Panc1 (cell line): ENCODE results near the gene PRLR. TPM values are rescaled to one million over a fixed set of nuclear protein-coding genes. Genes with fewer than 3 reads are reported as not detected.

Experiments
- ATAC-seq: fragments of 200-7000 bp; cut with Tn5 transposase; 2 replicates; pipeline ENCODE4 v1.9.1; 2020; ENCODE audit warnings: mild to moderate bottlenecking, moderate library complexity
- BruUV-seq: library from RNA; stranded (reverse); fragments of 400-500 nt; replicated peaks from 2 replicates; lab custom pipeline; 2021; lab: Mats Ljungman, UMichigan
- CTCF ChIA-PET: fragments of 300-600 bp; sonication (Branson Sonifier 250); formaldehyde crosslinking; loops from one replicate; lab custom pipeline; 2022; ENCODE audit warnings: antibody characterized with exemption; lab: Charles Lee
- POLR2A ChIA-PET: fragments of 300-600 bp; sonication (Branson Sonifier 250); formaldehyde crosslinking; loops from one replicate; lab custom pipeline; 2022; ENCODE audit warnings: antibody characterized with exemption; lab: Charles Lee
- DNase-seq: peaks from one replicate; pipeline ENCODE4 v3.0.0-alpha.2; 2010; ENCODE audit warnings: low read depth, low spot score
- H3K27ac ChIP-seq: 2 replicates; pipeline ENCODE4 v1.5.1; 2011; ENCODE audit warnings: mild to moderate bottlenecking, low read length, inconsistent platforms
- H3K27me3 ChIP-seq: fragments of 200-500 bp; sonication (Bioruptor generic); 2 replicates; pipeline ENCODE4 v1.6.0; 2014; ENCODE audit warnings: low read length, inconsistent platforms; ENCODE audit not compliant: control insufficient read depth, insufficient read depth
- H3K36me3 ChIP-seq: fragments of 200-500 bp; sonication (Bioruptor generic); 2 replicates; pipeline ENCODE4 v1.5.1; 2014; ENCODE audit warnings: inconsistent platforms, mild to moderate bottlenecking, low read length, moderate library complexity; ENCODE audit not compliant: control insufficient read depth, insufficient read depth
- H3K4me1 ChIP-seq: 2 replicates; pipeline ENCODE4 v1.5.1; 2011; ENCODE audit warnings: inconsistent platforms, mild to moderate bottlenecking, low read length, moderate library complexity; ENCODE audit not compliant: control insufficient read depth, insufficient read depth
- H3K4me3 ChIP-seq, 2 experiments: 2 replicates each; pipeline ENCODE4 v1.5.1; 2011 to 2012; ENCODE audit warnings: low read depth in 2 of 2, low read length in 2 of 2, mild to moderate bottlenecking in 2 of 2, inconsistent platforms in 1 of 2, moderate library complexity in 1 of 2
- H3K9me3 ChIP-seq: fragments of 200-500 bp; sonication (Bioruptor generic); 2 replicates; pipeline ENCODE4 v1.5.1; 2014; ENCODE audit warnings: low read depth, mild to moderate bottlenecking, inconsistent platforms, low read length, moderate library complexity; ENCODE audit not compliant: control insufficient read depth, insufficient read depth
- CTCF ChIP-seq: fragments of 450-650 bp; IDR thresholded peaks from 2 replicates; pipeline ENCODE4 v1.5.1; 2017; ENCODE audit warnings: mild to moderate bottlenecking
- POLR2AphosphoS5 ChIP-seq: IDR thresholded peaks from 2 replicates; pipeline ENCODE4 v1.6.1; 2012; ENCODE audit warnings: mild to moderate bottlenecking, low read depth, low read length, moderate library complexity
- SIN3A ChIP-seq: IDR thresholded peaks from 2 replicates; pipeline ENCODE4 v1.6.1; 2012; ENCODE audit warnings: low read depth, mild to moderate bottlenecking, low read length, moderate library complexity, borderline replicate concordance; ENCODE audit not compliant: insufficient read depth
- TCF7L2 ChIP-seq: IDR thresholded peaks from 2 replicates; pipeline ENCODE4 v1.6.1; 2011; ENCODE audit warnings: mild to moderate bottlenecking, low read depth, low read length, inconsistent platforms
- in situ Hi-C: cut with HindIII; loops from 2 replicates; pipeline ENCODE4 v1.10.0; 2016; ENCODE audit warnings: low sequenced_read_pairs, low pct_unique_long_range_greater_than_20kb
- intact Hi-C: fragments of 100-400 bp; cut with micrococcal nuclease; formaldehyde crosslinking; loops from one replicate; pipeline ENCODE4 v1.10.0; 2022; ENCODE audit not compliant: unreplicated experiment
- total RNA-seq: library from RNA; stranded (reverse); gene quantifications from one replicate; pipeline ENCODE4 v1.2.1, GENCODE V29; 2021; ENCODE audit not compliant: unreplicated experiment
- TF ChIP-seq, protein P1 (sequence below), 2 experiments: IDR thresholded peaks; 2 replicates each; pipeline ENCODE4 v1.6.1; 2011 to 2012; ENCODE audit warnings: low read depth in 2 of 2, control low read depth in 1 of 2, low read length in 1 of 2, mild to moderate bottlenecking in 1 of 2, moderate library complexity in 1 of 2; ENCODE audit not compliant: insufficient read depth in 1 of 2

Gene PRLR
- total RNA-seq, 1 experiment from 2014 or later: 0.46 TPM

- ChIA-PET CTCF (no interaction called here), POLR2A (no interaction called here)
- H3K4me3 ChIP-seq: no peak overlapping the region
- H3K4me1 ChIP-seq: no peaks in the 10 kb centered on the region
- no peaks in the 10 kb centered on the region for H3K9me3 ChIP-seq
- DNase-seq: no peak
- H3K36me3 ChIP-seq: no peaks in the 10 kb centered on the region
- H3K27ac ChIP-seq: no peak overlapping the region
- no peak for TF ChIP-seq CTCF
- TF ChIP-seq SIN3A: no peak
- no peak for TF ChIP-seq POLR2AphosphoS5
- TF ChIP-seq, protein P1, sequence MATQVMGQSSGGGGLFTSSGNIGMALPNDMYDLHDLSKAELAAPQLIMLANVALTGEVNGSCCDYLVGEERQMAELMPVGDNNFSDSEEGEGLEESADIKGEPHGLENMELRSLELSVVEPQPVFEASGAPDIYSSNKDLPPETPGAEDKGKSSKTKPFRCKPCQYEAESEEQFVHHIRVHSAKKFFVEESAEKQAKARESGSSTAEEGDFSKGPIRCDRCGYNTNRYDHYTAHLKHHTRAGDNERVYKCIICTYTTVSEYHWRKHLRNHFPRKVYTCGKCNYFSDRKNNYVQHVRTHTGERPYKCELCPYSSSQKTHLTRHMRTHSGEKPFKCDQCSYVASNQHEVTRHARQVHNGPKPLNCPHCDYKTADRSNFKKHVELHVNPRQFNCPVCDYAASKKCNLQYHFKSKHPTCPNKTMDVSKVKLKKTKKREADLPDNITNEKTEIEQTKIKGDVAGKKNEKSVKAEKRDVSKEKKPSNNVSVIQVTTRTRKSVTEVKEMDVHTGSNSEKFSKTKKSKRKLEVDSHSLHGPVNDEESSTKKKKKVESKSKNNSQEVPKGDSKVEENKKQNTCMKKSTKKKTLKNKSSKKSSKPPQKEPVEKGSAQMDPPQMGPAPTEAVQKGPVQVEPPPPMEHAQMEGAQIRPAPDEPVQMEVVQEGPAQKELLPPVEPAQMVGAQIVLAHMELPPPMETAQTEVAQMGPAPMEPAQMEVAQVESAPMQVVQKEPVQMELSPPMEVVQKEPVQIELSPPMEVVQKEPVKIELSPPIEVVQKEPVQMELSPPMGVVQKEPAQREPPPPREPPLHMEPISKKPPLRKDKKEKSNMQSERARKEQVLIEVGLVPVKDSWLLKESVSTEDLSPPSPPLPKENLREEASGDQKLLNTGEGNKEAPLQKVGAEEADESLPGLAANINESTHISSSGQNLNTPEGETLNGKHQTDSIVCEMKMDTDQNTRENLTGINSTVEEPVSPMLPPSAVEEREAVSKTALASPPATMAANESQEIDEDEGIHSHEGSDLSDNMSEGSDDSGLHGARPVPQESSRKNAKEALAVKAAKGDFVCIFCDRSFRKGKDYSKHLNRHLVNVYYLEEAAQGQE (IDR thresholded peaks at IDR 0.05; ENCODE audit: insufficient read depth in 1 of 2, low read depth in 2 of 2, low read length in 1 of 2): no peak
- no peak for TF ChIP-seq TCF7L2
- no peaks in the 10 kb centered on the region for H3K27me3 ChIP-seq
- no TSS peak for BruUV-seq
- in situ Hi-C loops: no loop called here
- intact Hi-C loops: no loop called here
- ATAC-seq: no peak
Measured at GRCh38 chr5:35244171-35244570, 13.9 kb upstream of the PRLR start.

- ChIA-PET CTCF (no interaction called here), POLR2A (no interaction called here)
- no peak for TF ChIP-seq POLR2AphosphoS5
- no peak for TF ChIP-seq CTCF
- TF ChIP-seq, protein P1 (IDR thresholded peaks at IDR 0.05; ENCODE audit: insufficient read depth in 1 of 2, low read depth in 2 of 2, low read length in 1 of 2): no peak
- no peak for TF ChIP-seq SIN3A
- no peak for TF ChIP-seq TCF7L2
- BruUV-seq: no TSS peak
- H3K36me3 ChIP-seq: no peaks in the 10 kb centered on the region
- no peak overlapping the region for H3K27ac ChIP-seq
- no peaks in the 10 kb centered on the region for H3K9me3 ChIP-seq
- in situ Hi-C loops (no loop called here), intact Hi-C loops (no loop called here)
- no peaks in the 10 kb centered on the region for H3K27me3 ChIP-seq
- no peak overlapping the region for H3K4me3 ChIP-seq
- DNase-seq (no peak), ATAC-seq (no peak)
- H3K4me1 ChIP-seq: no peaks in the 10 kb centered on the region
Measured at GRCh38 chr5:35242702-35243258, 12.5 kb upstream of the PRLR start.
